OCI-LY7 (cell line): ENCODE measurements around the gene SELENOH. TPM values are rescaled to one million over a fixed set of nuclear protein-coding genes. Genes with fewer than 3 reads are reported as not detected.

Experiments
- BruUV-seq: library from RNA; stranded (reverse); fragments of 400-500 nt; replicated peaks from 2 replicates; lab custom pipeline; 2021; lab: Mats Ljungman, UMichigan
- CTCF ChIA-PET: fragments of 300-600 bp; sonication (Branson Sonifier 250); formaldehyde crosslinking; loops from one replicate; lab custom pipeline; 2022; ENCODE audit warnings: antibody characterized with exemption; ENCODE audit not compliant: unreplicated experiment; lab: Charles Lee
- POLR2A ChIA-PET: fragments of 300-600 bp; sonication (Branson Sonifier 250); formaldehyde crosslinking; loops from one replicate; lab custom pipeline; 2022; ENCODE audit warnings: antibody characterized with exemption; lab: Charles Lee
- DNase-seq: peaks from one replicate; pipeline ENCODE4 v3.0.0-alpha.2; 2015; ENCODE audit warnings: low spot score
- H2AFZ ChIP-seq: fragments of 200-600 bp; sonication (generic), shearing (Covaris generic); 2 replicates; pipeline ENCODE4 v1.6.1; 2014; ENCODE audit warnings: mild to moderate bottlenecking, antibody characterized with exemption, low read length, moderate library complexity
- H3K27ac ChIP-seq: fragments of 200-600 bp; sonication (generic); 2 replicates; pipeline ENCODE4 v1.5.1; 2014; ENCODE audit warnings: mixed run types, low read depth, mild to moderate bottlenecking, moderate library complexity, low read length, inconsistent platforms; ENCODE audit not compliant: poor library complexity, severe bottlenecking
- H3K36me3 ChIP-seq: fragments of 200-600 bp; sonication (generic); 2 replicates; pipeline ENCODE4 v1.6.1; 2014; ENCODE audit warnings: mild to moderate bottlenecking, antibody characterized with exemption, low read length, moderate library complexity, mixed read lengths; ENCODE audit not compliant: insufficient read depth
- H3K4me1 ChIP-seq: fragments of 200-600 bp; sonication (generic); 2 replicates; pipeline ENCODE4 v1.5.1; 2014; ENCODE audit warnings: mild to moderate bottlenecking, low read length; ENCODE audit not compliant: insufficient read depth, poor library complexity, severe bottlenecking
- H3K4me2 ChIP-seq: fragments of 200-600 bp; sonication (generic); 2 replicates; pipeline ENCODE4 v1.6.1; 2014; ENCODE audit warnings: mild to moderate bottlenecking, low read length
- H3K4me3 ChIP-seq: fragments of 200-600 bp; sonication (generic); 2 replicates; pipeline ENCODE4 v1.5.1; 2014; ENCODE audit warnings: mild to moderate bottlenecking, low read depth, low read length; ENCODE audit not compliant: poor library complexity, severe bottlenecking
- H3K79me2 ChIP-seq: fragments of 200-600 bp; sonication (generic); 2 replicates; pipeline ENCODE4 v1.6.1; 2016; ENCODE audit warnings: low read depth, mild to moderate bottlenecking, low read length, moderate library complexity, mixed read lengths; ENCODE audit not compliant: insufficient read depth
- H3K9me2 ChIP-seq: fragments of 200-600 bp; sonication (generic); 2 replicates; pipeline ENCODE4 v1.6.1; 2016; ENCODE audit warnings: mild to moderate bottlenecking, low read length, mixed read lengths; ENCODE audit not compliant: insufficient read depth
- H3K9me3 ChIP-seq: fragments of 200-600 bp; sonication (generic); 2 replicates; pipeline ENCODE4 v1.6.1; 2014; ENCODE audit warnings: mild to moderate bottlenecking, mixed run types, low read length, mixed read lengths
- H4K20me1 ChIP-seq: fragments of 200-600 bp; sonication (generic); 2 replicates; pipeline ENCODE4 v1.6.1; 2014; ENCODE audit warnings: mild to moderate bottlenecking, antibody characterized with exemption, low read length, moderate library complexity, mixed read lengths; ENCODE audit not compliant: insufficient read depth
- CTCF ChIP-seq: fragments of 200-600 bp; sonication (generic); conservative IDR thresholded peaks from 2 replicates; pipeline ENCODE4 v1.5.1; 2014; ENCODE audit warnings: mild to moderate bottlenecking, antibody characterized with exemption, low read length, moderate library complexity, mixed read lengths
- EZH2phosphoT487 ChIP-seq: fragments of 200-600 bp; sonication (generic); IDR thresholded peaks from 2 replicates; pipeline ENCODE4 v1.6.1; 2018; ENCODE audit warnings: low read depth, borderline replicate concordance, mild to moderate bottlenecking, mixed run types, antibody characterized with exemption, low read length, moderate library complexity, mixed read lengths
- intact Hi-C: fragments of 100-400 bp; cut with micrococcal nuclease; formaldehyde crosslinking; loops from one replicate; pipeline ENCODE4 v1.10.0; 2022; ENCODE audit not compliant: unreplicated experiment
- total RNA-seq, 2 experiments: library from RNA; depleted of rRNA in 1 of 2; stranded (reverse); fragments of >200 nt in 1 of 2; shearing (Covaris generic) in 1 of 2; gene quantifications; 2 replicates each; pipeline ENCODE4 v1.2.3, GENCODE V29; 2014 to 2022

The SELENOH gene
- total RNA-seq, 2 experiments from 2014 or later = 169 to 181 TPM

DNA sequence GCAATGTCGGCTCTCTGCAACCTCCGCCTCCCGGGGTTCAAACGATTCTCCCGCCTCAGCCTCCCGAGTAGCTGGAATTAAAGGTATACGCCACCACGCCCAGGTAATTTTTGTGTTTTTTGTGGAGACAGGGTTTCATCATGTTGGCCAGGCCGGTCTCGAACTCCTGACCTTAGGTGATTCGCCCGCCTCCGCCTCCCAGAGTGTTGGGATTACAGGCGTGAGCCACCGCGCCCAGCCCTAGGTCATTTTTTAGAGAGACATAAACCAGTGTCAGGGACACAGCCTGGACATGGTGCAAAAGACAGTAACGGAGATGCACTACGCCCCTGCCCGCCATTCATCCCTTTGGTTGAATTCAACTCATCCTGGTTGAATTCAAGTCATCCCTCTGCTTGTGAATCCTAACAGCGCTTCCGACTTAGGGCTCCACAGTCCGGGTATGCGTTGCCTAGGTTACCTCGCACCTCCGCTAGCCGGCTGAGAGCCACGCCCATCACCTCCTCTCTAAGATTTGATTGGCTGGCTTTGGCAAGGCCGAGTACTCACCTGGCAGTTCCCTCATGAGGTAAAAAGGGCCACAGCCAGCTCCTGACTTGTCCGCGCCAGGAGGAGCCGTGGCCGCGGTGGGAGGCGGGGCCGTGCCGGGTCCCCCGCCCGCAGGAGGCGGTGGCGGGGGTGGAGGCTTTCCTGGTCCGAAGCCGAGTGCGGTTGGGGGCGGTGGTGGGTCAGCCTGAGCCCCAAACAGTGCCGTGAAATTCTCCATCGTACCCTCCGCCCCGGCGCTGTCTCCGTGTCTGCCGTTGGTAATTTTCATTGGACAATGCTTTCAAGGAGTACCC lies 29.7 kb upstream of the SELENOH start, which contains the start of gene MED19:
Gene MED19 (minus strand): TSS at position 802 of the 842 bp plus-strand sequence. CDS start 36 bp downstream, at position 766.
- DNase-seq = peak; percentile 85
- H3K27ac ChIP-seq = peak within 1 kb of the TSS; percentile 82
- ChIA-PET POLR2A (interaction anchor here (0.6 kb wide), 1 partner anchor 30 kb away, joined by 4 read pairs; the partner anchor contains the start of gene SELENOH), CTCF (no interaction called here)
- H3K36me3 ChIP-seq = peaks cover 37% of the 10 kb centered on the region
- peaks cover 28% of the 10 kb centered on the region for H3K4me1 ChIP-seq
- H3K4me2 ChIP-seq = peak within 1 kb of the TSS; percentile 93
- peak within 1 kb of the TSS; percentile 80 for H2AFZ ChIP-seq
- no peak for TF ChIP-seq CTCF
- no peak for TF ChIP-seq EZH2phosphoT487
- TSS peak; percentile 84 for BruUV-seq
- peaks cover 46% of the 10 kb centered on the region for H3K79me2 ChIP-seq
- peaks cover 3% of the 10 kb centered on the region for H4K20me1 ChIP-seq
- peak within 1 kb of the TSS; percentile 89 for H3K4me3 ChIP-seq
- intact Hi-C loops = loop anchor here (1.0 kb wide), 3 partner anchors 30 to 181 kb away; partner anchors contain the start of genes SELENOH and TIMM10
- no peaks in the 10 kb centered on the region for H3K9me3 ChIP-seq
- H3K9me2 ChIP-seq = no peaks in the 10 kb centered on the region

GRCh38 chr11:57712256-57713150 lies 28.8 kb upstream of the SELENOH start, which contains the start of gene TMX2:
TSS of gene TMX2 (plus strand) at chr11:57712593. CDS start at chr11:57712619, 26 bp downstream.
- ChIA-PET CTCF (interaction anchor here (0.5 to 0.7 kb wide), 2 partner anchors 717 to 865 kb away, joined by 3 to 4 read pairs; no protein-coding TSS in a partner anchor), POLR2A (interaction anchor here (0.6 kb wide), 1 partner anchor 29 kb away, joined by 4 read pairs; the partner anchor contains the start of gene SELENOH)
- Histone ChIP-seq H3K36me3 (peaks cover 37% of the 10 kb centered on the region), H3K4me3 (peak within 1 kb of the TSS; percentile 89), H4K20me1 (peaks cover 3% of the 10 kb centered on the region; the same call in 1 of the 2 replicates), H3K79me2 (peaks cover 46% of the 10 kb centered on the region), H3K4me1 (peaks cover 28% of the 10 kb centered on the region), H3K27ac (peak within 1 kb of the TSS; percentile 82), H3K4me2 (peak within 1 kb of the TSS; percentile 93), H3K9me3 (no peaks in the 10 kb centered on the region), H2AFZ (peak within 1 kb of the TSS; percentile 80), H3K9me2 (no peaks in the 10 kb centered on the region)
- DNase-seq = peak; percentile 98
- TF ChIP-seq CTCF (no peak), EZH2phosphoT487 (no peak)
- TSS peak; percentile 80 for BruUV-seq
- intact Hi-C loops = loop anchor here (1.0 kb wide), 3 partner anchors 29 to 182 kb away; partner anchors contain the start of genes SELENOH and TIMM10
